GM12872 (cell line): Measurements from ENCODE around the gene AHCY.
A peak's percentile ranks its signal among the peaks of the same experiment; 100 is the strongest.

Experiments used
- CTCF ChIP-seq: IDR thresholded peaks from 3 replicates; pipeline ENCODE4 v1.5.1; 2011; ENCODE audit warnings: low read depth, mild to moderate bottlenecking, low read length, moderate library complexity; ENCODE audit not compliant: insufficient read depth

The AHCY gene

GRCh38 chr20:34312024-34312460 is 8.9 kb upstream of the AHCY start:
- TF ChIP-seq CTCF = no peak

GRCh38 chr20:34311118-34312023 is 8.2 kb upstream of the AHCY start:
- TF ChIP-seq CTCF = no peak

GRCh38 chr20:34310481-34311117 is 7.4 kb upstream of the AHCY start:
- no peak for TF ChIP-seq CTCF

GRCh38 chr20:34309691-34310090 is 6.5 kb upstream of the AHCY start:
- TF ChIP-seq CTCF = no peak

GRCh38 chr20:34305333-34306230 is 2.4 kb upstream of the AHCY start:
- TF ChIP-seq CTCF = no peak

- peak; percentile 26; the same call in 1 of the 3 replicates for TF ChIP-seq CTCF
Observed at GRCh38 chr20:34302312-34302722, 838 bp downstream of the AHCY start.
